Activated gamma-delta T cell treated with anti-CD3 and anti-CD28 coated beads, Interleukin-2, amount 50 U/mL, for 16 hours (primary cell): ENCODE results near the gene ADAM33.

Experiments
- DNase-seq: peaks from one replicate; pipeline ENCODE4 v3.0.0-alpha.2; 2020; ENCODE audit warnings: low read depth

The ADAM33 gene

DNA sequence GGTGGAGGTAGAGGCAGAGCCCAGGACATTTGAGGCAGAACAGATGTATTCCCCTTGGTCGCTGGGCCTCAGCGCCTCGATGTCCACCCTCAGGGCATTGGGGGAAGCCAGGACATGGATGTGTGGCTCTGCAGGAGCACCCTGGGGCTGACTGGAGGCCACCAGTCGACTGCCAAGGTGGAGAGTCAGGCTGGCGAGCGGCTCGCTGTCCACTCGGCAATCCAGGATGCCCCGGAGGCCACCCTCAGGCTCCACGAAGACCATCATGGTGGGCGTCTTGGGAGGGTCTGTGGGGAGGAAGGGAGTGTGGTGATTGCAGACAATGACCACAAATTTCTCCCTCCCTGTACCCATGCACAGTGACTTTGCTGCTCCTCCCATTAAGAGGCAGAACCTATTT lies 8.2 kb upstream of the ADAM33 start:
- DNase-seq = no peak

DNA sequence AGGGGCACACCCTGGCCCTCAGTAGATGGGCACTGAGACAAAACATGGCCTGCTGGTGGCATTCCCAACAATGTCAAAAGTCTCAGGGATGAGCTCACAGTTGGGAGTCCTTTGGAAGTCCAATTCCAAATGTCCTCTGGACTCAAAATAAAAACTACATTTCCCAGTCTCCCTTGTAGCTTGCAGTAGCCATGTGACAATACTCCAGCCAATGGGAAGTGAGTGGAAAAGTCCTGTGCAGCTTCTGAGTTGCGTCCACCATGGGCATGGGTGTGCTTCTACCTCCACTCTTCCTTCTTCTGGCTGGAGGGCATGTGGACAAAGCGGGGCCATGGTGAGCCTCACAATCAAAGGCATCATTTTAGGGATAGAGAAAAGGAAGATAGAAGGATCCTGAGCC lies 5.8 kb upstream of the ADAM33 start:
- DNase-seq = no peak

DNA sequence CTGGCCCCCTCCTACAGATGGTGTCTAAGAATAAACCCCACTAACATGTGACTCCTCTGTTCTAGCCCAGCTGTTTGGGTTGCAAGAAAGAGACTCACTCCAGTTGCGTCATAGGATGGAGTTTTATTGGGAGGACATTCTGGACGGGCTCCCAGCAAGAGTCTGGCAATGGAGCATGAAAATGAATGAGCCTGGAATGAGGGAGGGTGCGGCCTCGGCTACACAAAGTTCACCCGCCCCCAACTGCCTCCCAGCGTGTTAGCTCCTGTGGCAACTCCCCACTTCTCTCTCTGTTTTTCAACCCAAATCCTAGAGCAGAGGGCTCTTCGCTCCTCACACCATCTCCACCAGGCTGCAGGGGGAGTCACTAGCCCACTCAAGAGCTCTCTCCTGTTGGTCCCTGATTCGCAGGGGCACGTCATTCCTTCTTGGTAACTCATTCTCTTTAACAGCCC lies 5.1 kb upstream of the ADAM33 start:
- no peak for DNase-seq

DNA sequence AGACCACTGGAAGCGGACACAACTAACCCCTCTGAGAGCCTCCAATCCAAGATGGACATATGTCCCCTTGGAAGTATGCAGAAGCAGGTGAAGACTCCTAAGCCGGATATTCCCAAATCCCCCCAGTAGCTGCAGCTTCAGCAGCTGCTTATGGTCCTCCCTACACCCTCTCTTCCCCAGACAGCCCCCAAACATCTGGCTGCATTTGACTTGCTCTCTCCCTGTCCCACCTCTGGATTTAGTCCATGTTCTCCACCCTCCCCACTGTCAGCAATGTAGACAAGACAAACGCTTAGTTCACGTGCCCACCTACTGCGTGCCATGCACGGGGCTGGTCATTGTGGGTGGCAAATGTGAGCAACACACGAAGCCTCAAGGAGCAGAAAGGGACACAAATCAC lies 4.6 kb upstream of the ADAM33 start:
- no peak for DNase-seq

DNA sequence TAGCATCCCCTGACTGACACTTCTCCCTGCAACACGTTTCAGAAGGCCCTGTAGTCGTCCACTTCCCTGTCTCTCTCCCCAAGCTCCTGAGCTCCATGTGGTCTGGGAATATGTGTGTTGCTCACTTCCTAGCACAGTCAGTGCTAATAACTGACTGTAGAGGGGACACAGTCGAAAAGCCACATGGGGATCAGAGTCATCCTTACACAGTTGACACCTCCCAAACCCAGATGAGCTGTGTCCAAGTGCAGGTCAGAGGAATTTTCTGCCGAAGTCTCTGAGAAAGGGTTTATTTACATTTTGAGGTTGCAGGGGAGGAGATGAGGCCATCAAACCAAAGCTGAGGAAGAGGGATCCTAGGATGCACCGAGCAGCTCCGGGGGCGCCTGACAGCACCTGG lies 3.5 kb upstream of the ADAM33 start:
- DNase-seq = no peak

DNA sequence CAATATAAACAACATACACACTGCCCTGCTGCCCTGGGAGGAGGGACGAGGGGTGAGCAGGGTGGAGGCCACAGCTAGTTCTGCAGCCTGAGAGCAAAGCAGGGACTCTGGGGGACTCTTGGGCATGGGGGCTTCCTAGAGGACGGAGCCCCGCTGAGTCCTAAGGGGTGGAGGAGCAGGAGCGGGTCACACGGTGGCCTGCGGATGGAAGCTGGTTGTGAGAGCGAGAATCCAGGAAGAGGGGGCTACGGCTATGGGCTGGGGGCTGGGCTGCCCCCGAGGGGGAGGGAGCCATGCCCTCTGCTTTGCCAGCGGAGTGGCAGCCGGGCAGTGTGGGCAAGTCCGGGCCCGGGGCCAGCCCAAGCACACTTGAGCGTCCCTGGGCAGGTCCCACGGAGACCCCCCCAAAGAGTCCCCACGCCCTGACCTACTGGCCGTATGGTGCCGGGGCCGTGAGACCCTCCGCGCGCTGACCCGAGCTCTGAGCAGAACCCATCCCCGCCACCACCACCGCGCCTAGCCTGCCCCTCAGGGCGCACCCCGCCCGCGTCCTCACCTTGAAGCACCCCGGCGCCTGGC lies 369 bp downstream of the ADAM33 start:
- no peak for DNase-seq

DNA sequence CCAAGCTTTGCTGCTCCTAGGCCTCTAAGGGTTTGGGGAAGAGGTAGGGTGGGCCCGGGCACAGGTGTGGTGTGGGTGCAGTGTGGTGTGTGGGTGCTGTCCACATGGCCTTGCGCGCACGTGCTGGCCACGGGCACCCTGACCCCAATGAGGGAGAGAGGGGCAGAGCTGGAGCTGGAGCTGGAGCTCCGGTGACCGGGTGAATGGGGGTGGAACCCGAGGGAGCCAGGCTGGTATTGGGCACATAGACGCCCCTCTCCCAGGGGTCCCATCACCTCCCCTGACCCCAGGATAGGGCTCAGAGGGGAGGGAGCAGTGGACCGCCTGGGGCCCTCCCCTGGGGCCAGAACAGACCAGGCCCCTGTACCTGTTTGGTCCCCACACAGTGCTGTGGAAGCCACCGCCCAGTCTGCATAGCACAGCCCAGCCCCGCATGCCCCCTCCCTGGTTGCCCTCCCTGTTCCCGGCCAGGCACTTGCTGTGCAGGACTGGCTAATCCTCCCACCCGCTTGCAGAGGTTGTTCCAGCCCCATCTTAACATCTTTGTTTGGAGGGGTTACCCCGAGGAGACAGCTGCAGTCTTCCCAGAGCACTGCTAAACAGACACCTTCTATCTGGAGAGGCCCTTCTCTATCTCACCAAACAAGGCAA lies 984 bp downstream of the ADAM33 start:
- no peak for DNase-seq

DNA sequence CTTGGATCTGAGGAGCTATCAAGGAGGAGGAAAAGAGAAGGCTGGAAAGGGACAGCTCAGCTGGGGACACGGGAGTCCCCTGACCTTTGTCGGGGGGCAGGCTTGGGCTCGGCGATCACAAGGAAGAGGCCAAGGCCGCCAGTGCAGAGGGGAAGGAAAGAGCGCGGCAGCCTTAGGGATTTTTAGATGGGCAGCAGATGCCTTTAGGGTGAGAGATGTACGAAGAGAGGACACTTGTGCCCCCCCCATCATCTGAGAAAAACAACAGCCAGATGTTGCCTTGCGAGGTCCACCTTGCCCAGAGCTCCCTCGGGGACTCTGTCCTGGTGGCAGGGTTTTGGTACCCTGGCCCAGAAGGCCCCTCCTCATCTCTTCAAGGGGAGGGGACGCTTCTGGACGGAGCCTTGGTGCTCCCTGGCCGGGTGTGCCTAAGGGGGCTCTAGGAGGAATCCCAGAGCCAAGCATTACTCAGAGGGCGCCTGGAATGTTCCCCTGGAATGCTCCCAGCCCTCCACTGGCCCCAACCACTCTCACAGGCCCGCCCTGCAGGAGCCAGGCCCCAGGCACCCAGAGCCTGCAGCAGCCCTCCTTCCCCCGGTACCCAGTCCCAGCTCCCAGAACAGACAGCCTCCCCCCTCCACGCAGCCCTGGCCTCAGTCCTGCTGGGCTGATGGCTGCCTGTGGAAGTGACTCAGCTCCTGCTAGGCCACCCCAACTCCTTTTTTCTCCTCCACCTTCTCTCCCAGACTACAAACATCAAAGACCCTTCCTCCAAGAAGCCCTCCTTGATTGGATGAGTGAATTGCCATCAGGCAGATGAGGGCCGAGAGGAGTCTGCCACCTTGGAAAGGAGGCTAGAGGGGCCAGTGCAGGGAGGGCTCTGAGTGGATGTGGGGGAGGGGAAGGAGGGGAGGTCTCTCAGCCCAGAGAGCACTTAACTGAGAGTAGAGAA lies 1.8 kb downstream of the ADAM33 start:
- DNase-seq = no peak

DNA sequence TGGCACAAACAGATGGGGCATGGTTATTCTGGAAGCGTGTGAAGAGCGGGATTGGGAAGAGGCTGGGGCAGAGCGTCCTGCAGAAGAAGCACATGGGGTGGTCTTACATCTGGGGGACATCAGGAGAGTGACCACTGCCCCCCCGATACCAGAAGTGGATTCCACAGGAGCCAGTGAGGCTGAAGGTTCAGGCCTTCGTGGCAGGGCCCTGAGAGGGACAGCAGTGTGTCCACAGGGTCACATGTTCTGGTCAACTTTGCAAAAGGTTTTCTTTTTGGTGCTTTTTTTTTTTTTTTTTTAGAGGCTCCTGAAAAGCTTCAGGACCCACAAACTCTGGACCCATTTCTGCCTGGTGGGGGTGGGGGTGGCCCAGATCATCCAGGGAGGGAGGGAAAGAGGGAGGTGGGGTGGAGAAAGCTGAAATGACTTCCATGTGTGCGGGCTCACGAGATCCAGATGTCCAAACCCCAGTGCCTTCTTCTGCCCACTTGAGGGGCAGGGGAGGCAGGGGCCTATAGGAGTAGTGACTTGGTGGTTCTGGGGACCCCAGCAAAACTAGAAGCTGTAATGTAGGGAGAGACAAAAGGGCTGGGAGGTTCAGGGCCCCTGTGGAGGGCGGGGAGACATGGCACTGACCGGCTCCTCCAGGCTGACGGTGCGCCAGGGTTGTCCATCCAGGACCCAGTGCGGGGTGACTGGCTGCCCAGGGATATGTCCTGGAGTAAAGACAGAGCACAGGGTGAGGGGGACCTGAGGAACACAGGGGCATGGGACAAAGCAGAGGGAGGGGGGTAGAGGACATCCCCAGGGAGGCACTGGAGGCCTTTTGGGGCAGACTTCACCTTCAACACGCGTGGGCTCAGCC lies 2.7 kb downstream of the ADAM33 start:
- DNase-seq = no peak

DNA sequence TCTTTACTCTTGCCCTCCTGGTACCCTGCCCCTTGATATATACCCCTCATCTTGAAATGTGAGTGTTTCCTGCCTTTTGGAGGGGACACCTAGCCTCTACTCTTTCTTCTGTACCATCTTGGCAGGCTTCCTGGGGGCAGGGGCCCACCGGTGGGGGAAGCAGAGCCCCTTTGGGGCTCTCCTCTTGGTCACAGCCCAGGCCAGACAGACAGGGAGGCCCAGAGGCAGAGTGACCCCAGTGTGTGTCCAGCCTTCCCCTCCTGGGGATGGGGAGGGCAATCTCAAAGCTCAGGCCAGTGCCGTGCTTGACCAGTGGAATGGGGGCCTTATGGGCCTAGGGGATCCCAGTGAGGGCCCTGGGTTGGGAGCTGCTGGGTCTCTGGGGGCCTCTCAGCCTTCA lies 3.6 kb downstream of the ADAM33 start:
- no peak for DNase-seq

DNA sequence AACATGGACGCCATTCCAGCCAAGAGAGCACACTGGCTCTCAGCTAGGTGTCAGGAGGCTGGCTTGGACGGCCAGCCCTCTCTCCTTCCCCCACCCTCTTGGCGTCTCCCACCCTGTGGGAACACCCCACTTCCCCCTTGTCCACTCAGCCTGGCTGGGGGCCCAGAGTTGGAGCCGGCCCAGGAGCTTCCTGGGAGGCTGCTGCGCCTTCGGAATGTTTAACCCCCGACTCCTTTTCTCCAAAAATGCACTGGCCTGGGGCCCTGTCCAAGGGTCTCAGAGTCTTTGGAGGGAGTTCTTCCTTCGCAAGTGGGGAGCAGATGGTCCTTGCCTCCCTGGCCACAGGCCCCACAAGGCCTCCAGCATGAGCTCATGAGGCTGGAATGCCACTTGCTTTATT lies 4.1 kb downstream of the ADAM33 start:
- DNase-seq = no peak

DNA sequence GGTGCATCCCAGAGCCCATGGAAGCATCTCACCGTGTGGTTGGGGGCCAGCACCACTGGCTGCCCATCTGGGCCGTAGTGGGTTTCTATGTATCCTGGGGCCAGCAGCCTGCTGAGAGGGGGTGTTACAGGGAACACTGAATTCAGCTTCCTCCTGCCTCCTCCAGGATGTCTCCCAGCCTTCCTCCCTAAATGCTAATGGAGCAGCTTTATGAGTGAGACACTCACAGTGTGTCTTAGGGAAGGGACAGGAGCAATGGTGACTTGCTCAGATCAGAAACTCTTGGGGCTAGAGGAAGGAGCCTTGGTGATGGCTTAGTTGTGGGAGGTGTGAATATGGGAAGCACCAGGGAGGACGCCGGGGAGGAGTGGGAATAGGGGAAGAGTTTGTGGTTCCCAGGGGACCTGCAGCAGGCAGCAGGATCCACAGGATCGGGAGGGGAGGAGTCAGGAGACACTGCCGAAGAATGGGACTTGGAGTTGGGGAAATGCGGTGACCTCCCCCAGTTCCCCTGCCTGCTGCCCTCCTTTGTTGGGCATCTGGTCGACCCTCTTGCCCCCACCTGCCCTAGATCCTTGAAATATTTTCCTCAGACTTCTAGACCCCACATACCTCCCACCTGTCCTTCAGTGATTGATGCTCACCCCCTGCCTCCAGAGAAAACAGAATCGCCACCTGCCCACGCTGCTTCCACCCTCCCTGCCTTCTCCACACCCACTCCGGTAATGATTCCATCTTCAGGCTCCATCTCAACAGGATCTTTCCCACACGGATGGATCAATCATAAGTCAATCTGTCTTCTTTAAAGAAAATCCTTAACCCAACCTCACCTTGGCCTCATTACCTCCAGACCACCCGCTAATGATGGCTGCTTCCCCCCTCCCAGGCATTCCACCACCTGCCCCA lies 6.6 kb downstream of the ADAM33 start:
- DNase-seq = no peak

DNA sequence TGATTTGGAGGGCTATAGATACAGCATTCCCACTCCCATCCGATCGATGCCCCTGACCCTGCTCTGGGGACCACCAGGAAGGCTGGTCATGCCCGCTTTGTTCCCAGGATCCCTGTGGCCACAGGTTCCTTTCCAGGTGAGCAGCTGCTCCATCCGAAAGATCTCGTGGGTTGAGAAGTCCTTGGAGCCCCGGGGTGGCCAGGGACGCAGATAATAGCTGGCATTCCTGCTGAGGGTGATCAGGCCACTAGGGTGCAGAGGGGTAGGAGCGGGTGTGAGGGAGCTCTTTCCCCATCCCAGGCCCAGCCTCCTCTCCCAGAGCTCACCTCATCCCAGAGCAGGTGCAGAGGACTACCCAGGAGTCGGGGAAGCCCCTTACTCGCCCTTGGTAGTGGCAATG lies 7.4 kb downstream of the ADAM33 start:
- no peak for DNase-seq

DNA sequence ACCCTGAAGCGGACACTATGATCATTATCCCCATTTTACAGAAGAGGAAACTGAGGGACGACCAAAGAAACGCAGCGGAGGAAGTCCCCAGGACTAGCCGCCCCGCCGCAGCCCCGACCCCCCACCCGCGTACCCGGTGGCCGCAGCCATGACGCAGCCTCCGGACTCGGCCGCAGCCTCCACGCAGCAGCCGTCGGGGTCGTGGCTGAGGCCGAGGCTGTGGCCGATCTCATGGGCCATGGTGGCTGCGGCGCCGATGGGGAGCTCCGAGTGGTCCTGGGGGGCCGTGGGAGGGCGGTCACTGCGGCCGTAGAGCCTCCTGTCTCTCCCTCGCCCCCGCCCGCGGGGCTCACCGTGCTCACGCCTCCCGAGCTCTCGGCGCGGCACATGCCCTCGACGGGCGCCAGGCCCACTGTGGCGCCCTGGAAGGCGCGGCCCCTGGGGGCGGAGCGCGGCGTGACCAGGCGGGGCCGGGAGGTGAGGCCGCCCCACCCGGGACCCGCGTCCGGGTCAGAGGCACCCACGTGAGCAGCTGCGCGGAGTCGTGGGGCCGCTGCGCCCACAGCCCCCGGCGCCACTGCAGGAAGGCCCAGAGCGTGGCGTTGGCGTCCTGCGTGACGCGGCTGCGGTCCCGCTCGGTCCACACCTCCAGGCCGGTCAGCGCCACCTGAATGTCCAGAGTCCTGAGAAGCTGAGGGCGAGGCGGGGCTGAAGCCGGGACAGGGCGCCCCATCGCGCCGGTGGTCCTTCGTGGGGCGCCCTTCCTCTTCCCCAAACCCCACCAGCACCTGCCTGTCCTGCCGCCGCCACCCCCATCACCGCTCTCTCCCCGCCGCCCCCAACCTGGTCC lies 8.4 kb downstream of the ADAM33 start:
- DNase-seq = no peak

DNA sequence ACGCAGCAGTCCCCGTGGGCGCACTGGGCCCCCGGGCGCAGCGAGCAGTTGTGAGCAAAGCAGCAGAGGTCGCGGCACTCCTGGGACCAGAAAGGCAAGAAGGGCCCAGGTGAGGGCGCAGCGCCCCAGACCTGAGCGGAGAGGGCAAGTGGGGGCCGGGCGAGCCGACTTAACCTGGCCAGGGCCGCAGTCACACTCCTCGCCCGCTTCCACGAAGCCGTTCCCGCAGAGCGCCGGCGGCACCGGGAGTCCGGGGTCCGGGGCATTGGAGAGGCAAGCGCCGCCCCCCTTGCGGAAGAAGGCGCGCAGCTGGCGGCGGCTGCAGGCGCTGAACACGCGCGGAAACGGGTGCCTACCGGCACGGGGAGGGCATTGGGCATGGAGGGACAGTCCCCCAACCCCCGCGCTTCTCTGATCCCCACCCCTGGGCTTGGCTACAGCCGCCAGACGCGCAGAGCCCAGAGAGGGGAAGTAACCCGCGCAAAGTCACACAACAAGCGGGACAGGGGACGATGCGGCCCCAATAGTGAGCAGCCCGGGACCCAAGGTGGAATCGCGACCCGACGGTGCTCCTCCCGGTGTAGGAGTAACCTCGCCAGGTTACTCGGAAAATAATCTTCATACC lies 9.2 kb downstream of the ADAM33 start:
- DNase-seq = no peak

DNA sequence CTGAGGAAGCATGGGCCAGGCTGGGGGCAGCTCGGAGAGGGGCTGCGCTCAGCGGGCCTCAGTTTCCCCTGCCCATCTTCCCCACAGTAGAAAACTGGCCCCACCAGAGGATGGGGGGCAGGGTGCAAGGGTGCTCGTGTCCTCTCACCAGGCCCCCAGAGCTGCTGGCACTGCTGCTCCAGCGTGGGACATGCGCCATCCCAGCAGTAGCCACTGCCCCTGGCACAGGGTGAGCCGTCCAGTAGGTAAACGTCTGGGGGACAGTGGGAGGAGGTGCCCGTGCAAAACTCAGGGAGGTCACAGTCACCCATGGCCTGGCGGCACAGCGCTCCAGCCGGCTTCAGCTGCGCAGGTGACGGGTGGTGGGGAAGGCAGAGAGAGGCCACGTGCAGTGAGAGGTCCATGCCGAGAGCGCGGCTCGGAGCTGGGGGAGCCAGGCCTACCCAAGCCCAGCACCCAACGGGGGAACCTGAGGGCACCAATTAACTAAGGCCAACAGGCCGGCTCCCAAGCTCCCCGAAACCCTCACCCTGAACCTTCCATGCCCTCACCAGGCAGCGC lies 9.7 kb downstream of the ADAM33 start:
- no peak for DNase-seq

DNA sequence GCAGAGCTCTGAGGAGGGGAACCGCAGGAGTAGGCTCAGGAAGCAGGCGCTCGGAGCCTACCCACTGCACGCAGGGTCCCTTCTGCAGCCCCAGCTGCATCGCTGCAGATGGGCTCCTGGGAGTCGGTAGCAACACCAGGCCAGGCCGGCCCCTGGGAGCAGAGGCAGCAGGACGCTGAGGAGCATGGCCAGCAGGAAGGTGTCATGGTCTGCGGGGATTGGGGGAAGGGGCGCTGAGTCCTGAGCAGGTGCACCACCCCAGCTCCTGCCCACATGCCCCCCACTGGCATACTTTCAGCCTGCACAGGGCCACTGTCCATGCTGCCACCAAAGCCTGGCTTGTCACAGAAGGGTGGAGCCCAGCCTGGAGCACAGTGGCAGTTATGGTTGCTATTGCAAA lies 10.9 kb downstream of the ADAM33 start:
- DNase-seq = no peak

DNA sequence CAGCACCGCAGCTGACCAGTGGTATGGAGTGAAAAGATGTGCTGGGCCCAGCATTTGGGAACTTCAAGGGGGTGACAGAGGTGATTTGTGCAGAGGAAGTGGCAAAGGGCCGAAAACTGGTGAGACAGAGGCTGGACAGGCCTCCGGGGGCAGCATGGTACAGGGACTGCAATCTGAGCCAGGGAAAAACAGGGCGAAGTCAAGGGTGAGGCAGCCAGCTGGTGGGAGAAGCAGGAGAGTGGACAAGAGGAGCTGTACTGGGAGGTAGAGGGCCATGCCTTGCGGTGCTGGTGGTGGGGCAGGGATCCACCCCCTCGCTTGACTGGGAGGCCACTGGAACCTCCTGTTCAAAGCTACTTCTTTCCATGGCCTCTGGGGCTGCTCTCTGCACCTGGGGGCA lies 11.3 kb downstream of the ADAM33 start:
- DNase-seq = no peak

DNA sequence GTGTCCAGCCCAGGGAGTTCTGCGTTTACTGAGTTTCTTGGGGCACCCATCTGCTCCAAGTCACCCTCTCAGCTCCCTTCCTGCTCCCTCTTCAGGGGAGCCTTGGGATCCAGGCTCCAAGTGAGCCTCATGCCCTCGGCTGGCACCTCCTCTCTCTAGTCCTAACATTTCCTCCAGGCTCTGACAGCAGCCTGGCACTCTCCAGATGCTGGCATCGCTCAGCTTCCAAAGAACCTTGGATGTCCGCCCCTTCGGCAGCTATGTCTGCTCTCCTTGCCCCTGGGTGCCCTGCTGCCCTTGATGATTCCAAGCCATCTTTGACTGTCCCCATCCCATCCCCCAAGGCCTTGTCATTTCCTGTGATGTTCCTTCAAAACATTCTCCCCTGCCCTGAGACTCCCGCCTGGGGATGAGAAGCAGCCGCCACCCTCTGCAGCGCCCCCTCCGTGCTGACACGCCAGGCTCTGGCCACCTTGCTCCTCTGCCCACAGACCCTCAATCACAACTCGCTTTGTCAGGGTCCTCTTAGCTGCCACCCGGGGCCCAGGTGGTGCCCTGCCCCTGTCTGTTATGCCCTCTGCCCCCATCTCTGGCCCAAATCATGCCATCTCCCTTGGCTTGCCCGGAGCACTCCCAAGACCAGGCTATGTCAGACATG lies 12.0 kb downstream of the ADAM33 start:
- no peak for DNase-seq
